ENCODE results near the gene HDDC2.

Gene HDDC2

DNA sequence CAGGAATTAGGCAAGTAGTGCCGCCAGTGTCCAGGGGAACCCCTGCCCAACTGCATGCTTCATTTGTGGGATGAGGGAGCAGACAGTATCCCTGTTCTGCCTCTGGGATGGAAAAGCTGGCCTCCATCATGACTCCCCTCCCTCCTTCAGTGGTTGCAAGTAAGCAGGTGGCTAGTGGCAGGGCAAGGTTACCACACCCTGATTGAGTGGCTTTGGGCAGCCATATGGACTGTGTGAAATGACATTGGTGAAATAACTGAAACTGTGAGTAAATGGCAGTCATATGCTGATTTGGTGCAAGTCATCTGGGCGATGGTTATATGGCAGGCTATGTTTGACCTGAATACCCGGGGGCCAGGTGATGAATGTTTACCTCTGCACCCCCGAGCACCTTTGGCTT, 33.0 kb downstream of the HDDC2 start:
- DNase-seq: no peak

DNA sequence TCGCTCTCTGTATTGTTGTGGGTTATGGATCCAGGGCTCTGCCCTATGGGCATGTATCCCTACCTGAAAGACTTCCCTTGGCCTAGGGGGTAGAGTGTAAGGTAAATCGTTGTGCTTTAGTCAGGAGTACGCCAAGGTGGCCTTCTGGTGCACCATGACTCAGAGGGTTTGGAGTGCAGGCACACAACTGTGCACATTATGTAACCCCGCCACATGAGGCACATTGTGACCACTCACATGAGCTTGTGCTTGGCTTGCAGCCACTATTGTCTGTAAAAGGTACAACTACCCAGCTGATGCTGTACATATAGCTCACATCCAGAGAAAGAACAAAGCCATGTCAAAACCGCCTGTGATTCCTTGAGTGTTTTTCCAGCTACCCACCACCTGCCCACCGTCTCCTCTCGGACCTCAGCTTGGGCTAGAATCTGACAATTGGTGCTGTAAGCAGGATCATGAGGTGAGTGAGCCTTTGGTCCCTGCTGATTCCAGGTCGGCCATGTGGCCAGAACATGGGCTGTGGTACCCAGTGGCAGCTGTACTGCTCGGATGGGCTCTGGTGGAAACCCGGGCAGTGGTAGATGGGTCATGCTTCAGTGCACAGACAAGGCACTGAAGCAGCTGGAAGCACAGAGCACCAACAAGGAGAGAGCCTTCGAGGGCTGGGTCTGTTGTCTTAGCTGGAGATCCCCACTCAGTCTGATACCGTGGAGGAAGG, 33.8 kb downstream of the HDDC2 start:
- no peak for DNase-seq

DNA sequence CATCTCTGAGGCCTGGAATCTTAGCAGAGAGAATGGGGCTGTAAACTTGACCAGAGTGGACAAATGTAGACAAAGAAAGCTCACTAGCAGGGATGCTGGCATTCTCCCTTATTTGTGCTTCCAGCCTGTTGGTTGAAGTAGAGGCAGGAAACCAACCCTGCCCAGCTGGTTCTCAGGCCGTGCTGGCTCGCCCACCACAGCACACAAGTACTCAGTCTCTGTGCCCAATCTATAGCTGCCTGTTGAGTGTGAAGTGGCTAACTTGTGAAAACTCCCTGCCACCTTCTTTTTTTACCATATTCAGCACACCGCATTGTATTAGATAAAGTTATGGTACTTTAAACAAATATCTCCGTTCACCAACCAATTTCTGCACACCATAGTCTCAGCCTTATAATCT, 37.3 kb downstream of the HDDC2 start:
- DNase-seq: no peak

DNA sequence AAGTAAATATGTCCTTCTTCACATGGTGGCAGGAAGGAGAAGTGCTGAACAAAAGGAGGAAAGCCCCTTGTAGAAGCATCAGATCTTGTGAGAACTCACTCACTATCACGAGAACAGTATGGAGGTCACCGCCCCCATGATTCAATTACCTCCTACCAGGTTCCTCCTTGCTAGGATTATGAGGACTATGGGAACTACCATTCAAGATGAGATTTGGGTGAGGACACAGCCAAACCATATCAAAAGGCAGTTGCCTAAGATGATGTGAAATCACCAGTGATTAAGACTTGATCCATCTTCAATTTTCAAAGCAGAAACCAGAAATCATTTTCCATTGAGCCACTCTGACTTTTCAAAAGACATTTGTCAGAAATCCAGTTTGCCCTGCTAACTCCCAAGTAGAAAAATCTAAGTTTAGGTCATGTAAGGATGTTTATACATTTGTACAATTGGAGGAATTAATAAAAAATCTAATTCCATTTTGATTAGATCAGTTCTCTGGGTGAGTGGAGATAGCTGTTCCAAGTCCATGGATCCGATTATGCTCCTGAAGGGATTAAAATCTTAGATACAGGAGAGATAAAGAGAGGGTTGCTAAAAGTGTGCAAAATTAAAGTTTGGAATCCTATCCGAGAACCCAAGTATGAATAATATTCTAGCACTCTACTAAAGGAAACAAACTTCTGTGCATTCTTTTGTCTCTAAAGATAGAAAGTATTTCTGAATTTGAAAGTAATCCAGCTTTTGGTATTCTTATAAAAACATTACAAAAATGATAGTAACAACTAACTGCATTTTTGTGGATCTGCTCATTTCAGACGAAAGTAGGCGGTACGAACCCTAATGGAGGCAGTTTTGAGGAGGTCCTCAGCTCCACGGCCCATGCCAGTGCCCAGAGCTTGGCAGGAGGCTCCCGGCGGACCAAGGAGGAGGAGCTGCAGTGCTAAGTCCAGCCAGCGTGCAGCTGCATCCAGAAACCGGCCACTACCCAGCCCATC, 39.5 kb downstream of the HDDC2 start:
- DNase-seq: no peak

DNA sequence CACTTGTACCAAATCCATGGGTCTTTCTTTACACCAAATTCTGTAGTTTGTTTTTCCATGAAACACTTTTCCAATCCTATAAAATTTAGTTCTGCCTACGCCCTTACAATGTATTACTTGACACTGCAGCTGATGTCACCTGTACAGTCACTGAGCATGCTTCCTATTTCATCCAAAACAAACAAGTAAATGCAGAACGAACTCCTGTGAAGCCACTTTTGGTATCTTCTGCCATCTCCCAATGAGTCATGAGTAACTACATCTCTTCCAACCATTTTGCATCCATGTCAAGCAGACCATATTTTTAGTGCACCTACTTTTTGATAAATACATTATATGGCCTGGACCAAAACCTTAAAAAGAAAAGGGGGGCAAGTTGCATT, 42.4 kb downstream of the HDDC2 start:
- no peak for DNase-seq

DNA sequence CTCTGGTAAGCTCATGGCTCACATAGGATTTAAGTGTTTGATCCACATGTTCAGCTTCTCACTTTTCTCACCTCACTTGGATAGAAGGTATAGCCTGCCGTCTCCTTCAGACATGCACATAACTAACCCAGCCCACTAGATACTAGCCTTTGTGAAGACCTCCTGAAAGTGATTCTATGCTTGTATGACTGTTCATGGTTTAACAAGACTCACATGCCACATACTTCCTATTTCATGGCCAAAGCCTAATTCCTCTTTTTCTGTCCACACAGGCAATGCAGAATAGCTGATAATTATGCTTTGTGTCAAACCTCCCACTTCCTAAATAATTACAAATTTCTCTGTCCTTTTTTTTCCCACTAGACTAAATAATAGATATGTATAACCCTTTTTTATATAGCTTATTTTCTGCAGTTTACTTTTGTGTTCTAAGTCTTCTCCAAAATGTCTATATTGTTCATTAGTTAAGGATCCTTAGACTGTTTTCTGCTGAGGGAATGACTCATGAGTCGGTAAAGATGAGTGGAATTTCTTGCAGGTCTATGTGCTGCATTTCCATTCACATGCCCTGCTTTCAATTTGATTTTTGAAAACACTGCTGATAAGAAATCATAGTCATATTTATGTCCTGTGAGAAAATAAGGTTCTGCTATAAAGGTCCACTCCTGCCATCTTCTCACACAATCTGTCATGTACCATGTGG, 43.0 kb downstream of the HDDC2 start:
- DNase-seq: no peak

DNA sequence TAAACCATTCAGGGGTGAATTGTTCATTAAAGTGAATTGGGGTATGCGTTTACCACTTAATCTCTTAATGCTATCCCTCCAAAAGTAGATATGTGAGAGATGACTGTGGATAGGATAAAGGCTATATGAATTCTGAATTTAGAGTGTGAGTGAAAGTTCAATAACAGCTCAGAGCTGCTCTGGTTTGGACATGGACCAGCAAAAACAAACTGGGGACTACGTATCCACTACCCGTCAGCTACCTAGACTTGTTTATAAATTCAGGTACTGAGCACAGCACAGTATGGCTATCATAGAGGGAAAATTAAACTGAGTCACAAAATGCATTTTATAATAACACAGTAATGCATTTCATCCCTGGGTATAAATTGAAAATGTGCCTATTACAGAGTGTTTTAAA, 44.4 kb downstream of the HDDC2 start:
- DNase-seq: no peak

DNA sequence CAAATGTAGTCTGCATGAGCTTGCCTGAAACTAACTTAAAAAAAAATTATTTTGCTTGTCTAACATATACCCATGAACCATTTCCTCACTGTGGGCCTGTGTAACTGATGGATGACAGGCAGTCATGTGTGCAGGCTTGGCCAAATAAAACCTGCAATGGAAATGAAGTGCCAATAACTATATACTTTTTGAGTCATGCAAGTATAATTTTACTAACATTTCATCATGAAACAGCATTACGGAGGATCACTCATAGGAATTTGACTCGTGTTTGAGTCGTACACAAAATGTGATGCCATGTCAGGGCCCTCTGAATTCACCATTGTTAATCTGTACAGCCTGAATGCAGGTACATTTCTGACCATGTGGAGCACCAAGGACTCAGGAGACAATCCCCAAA, 46.6 kb downstream of the HDDC2 start:
- DNase-seq: no peak

DNA sequence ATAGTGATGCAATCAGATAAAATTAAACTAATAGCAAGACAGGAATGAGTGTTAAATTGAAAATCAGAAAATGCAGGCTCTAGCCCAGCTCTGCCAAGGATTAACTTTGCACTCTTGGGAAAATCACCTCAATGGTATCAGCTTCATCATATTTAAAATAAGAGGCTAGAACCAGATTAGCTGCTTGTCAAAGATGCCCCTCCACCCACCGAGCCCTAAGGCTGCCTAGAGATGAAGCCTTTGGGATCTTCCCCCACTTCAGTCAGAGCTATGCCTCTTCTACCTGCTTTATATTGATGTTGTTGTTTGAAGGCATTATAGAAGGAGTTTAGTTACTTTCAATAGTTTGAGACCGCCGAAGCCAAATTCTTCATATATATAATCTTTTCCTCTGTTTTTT, 47.4 kb downstream of the HDDC2 start:
- DNase-seq: no peak

DNA sequence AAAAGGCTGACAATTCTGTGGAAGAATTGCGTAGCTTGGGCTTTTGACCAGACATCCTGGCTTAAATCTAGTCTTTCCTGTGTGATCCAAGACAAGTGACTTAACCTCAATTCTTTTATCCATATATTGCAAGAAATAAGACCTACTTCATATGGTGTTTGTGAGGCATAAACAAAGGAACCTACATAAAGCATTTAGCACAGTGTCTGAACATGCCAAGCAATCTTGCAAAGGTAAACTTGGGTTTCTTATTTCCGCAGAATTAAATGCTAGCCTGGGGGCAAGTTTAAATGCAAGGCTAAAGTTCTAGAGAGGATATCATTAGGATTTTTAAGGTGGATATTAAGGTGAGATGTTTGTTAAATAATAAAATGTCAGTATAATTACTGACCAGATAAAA, 47.9 kb downstream of the HDDC2 start:
- DNase-seq: no peak

DNA sequence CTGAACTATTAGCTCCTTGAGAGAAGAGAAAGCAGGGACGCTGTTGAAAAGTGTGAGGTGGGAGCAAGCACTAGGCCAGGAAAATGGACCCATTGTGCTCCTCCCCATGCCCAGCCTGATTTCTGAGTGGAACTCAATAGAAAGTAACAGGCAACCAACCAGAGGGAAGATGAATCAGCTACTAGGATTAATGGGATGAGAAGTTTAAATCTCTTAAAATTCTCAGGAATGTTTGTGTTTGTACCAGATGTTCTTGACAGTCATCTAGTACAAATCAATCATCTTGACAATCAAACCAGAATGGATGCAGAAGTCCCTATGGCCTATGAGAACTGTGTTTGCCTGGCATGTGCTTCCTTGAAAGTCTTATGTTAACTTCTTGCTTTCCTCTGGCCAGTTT, 48.9 kb downstream of the HDDC2 start:
- DNase-seq: no peak

DNA sequence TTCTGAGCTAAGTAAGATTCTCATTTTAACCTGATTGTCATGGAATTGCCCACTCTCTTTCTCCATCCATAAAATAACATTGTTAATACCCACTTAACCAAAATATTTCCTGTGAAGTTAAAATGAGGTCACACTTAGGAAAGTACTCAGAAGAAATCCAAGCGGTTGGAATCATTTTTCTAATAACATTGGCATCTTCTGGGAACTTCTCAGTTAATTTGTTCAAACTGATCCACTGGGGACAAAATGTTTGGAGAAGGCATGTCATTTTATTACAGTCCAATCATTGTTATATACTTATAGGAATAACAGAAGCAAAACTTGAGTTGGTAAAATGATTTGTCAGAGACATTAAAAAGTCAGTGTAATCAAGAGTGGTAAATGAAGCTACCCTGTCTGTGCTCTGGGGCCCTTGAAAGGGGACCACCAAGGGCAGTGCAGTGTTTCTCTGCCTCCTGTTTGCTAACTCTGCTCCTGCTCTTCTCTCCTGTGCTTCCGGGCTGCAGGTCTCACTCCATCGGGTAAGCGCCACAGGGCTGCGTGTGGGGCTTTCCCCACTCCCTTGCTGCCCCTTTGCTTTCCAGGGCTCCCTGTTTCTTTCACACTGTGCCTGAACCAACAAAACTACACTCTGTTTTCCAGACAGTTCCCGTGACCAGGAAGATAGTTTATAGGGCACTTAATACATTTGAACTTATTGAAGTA, 50.1 kb downstream of the HDDC2 start:
- no peak for DNase-seq

DNA sequence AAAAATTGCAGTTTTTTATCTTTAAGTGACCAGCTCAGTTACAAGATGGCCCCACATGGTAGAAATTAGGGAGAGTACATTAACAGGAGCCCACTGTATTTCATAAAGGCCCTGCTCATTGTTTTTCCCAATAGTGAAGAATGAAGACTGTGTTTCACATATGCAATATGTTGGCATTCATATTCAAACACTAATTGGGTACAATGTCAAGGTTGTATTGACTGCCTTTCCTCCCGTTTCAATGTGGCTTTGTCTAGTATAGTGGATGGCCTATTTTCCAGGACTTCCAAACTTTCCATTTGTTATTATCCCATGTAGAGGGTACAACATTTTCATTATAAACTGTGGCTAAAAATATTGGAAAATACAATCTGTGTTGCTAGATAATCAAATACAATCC, 51.3 kb downstream of the HDDC2 start:
- no peak for DNase-seq

DNA sequence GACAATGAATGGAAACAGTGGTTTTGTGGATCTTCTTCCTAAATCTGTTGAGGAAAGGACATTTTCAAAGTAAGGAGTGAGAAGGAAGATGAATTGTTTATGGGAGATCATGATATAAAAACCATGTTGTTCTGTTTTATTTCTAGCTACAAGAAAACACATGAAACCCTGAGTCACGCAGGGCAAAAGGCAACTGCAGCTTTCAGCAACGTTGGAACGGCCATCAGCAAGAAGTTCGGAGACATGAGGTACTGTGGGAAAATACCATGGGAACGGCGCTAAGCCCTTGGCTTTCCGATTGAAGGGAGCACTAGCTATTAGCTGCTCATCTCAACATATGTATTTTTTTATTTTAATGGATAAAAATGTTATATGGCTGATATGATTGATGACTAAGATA, 53.6 kb downstream of the HDDC2 start:
- DNase-seq: no peak

DNA sequence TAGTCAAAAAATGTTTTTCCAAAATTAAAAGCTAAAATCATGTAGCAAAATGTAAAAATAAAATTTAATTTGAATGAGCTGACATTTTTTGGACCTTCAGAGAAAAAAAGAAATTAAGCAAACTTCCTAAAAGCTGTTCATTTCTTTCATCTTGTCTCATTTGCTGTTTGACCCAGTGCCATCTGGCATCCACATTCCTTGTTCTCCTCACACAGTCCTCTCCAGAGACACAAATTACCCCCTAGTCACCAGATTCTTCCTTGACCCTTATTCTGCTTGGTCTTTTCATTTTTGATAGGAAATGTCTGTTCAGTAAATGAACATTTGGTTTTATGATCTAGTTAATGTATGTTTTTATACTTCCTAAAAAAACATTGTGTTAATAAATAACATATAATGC, 55.2 kb downstream of the HDDC2 start:
- DNase-seq: no peak

DNA sequence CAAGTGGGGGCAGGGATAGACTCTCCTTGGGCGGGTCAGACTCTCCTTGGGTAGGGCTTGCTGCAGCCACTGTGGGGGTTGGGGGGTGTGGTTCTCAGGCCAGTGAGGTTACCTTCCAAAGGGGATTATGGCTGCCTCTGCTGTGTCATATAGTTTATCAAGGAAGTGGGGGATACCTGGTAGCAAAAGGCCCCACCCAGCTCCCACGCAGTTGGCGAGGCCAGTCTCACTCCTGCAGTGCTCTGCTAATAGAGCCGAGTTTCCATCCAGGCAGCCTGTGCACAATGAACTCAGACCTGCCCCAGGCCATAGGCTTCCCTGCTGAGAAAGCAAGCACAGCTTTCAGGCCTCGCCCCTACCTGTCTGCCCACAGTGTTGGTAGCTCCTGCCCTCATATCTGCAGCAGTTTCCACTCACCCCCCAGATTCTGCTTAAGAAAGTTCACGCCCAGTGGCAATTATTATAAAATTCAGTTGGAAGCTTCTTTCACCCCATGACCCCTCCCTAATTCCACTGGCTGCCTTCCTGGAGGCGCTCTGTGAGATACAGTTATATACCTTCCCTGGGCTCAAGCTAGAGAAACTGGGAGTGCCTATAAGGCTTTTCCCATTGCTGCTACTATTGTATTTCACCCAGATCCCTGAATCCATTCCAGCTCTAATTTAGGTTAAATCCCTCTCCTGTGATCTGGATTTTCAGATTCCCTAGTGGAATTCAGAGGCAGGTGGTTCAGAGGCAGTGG, 56.1 kb downstream of the HDDC2 start:
- DNase-seq: no peak

DNA sequence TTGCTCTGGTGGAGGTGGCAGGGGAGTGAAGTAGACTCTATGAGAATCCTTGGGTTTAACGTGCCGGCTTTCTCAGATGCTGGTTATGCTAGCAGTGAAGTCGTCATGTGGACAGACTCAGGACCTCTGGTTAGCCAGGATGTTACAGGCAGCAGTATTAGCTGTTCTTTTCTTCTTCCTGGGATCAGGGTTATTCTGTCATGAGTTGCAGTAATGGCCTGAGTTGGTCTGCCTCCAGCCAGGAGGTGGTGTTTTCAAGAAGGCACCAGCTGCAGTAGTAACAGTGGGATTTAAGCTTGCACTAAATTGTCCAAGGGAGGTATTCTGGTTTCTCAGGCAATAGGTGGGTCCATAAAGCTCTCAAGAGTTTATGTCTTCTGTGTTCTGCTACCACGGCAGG, 56.7 kb downstream of the HDDC2 start:
- DNase-seq: no peak

DNA sequence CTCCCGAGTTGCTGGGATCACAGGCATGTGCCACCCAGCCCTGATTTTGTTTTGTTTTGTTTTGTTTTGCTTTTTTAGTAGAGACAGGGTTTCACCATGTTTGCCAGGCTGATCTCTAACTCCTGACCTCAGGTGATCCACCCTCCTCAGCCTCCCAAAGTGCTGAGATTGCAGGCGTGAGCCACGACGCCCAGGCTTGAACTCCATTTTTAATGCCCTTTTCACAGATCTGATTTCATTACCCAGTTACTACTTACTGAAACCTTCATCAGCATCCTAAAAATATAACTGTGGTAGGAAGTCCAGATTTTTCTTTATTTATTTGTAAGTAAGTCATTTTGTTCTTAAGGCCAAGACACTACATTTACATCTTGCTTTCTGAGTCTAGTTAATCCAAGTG, 64.0 kb downstream of the HDDC2 start:
- DNase-seq: no peak

DNA sequence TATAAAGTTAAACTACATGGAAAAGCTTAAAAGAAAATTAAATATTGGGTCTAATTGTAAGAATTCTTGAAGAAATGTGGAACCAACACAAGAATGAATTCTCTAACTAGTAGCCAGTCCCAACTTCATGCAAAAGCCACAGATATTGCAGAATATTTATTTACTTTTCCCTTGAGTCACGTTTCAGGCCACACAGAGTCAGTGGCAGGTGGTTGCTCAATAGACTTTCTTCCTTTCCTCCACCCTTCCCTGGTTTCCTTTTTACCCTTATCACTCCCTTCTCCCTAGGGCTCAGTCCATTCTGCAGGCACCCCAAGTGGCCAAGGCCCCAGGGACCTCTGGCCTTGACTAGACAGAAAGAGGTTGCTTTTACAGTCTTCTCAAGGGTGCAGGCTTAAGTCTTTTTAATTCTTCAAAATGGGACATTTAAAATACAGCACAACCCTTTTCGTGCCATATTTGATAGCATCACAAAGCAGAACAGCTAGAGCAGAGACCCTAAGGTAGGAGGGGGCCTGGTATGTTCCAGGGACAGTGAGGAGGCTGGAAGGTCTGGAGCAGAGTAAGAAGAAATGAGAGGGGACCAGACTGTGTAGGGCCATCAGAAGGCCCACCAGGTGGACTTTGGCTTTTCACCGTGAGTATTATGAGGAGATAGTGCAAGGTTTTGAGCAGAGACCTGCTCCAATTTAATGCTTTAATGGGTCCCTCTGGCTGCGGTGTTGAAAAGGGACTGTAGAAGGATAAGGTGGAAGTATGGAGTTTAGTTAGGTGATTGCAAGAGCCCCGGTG, 65.0 kb downstream of the HDDC2 start:
- DNase-seq: no peak

DNA sequence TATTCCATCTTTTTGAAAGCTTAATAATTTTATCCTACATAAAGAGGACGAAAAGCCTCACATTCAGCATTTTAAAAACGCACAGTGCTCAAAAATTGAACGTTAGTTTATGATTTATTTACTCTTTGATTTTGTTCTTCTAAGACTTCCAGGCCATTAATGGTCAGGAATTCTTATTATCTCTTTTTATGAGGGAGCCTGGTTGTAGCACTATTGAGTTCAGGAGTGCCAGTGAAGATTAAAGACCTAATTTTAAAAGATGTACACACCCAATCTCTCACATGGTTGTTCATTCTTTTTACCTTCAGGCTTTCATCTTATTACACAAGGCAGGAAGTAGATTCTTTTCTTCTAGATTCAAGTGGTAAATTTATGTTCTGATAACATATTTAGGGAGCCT, 68.6 kb downstream of the HDDC2 start:
- DNase-seq: no peak

DNA sequence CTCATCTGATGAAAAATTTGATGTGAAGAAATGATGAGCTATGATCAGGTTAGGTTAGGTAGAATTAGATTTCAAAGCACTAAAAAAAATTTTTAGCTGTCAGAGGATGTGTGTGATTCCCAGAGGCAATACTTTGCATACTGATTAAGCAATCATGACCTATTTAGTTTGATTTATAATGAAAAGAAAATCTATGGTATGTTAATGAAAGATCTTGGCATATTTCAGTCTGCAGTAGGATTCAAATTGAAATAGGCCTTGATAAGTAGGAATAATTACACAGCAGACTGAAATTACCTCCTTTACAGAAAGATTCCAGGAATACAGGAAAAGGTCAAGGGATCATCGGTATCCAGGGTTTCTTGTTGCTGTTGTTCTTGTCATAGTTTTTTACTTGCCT, 69.3 kb downstream of the HDDC2 start:
- DNase-seq: no peak

All from NCI-H446 treated with DMSO at 0.1 percent for 48 hours (cell line).